GM18507 (cell line): ENCODE results near the gene KCNQ5.
A peak's percentile ranks its signal among the peaks of the same experiment; 100 is the strongest.

Experiments used
- DNase-seq: peaks from one replicate; pipeline ENCODE4 v3.0.0; 2011; ENCODE audit warnings: low read depth; ENCODE audit not compliant: insufficient read length; ENCODE audit errors: extremely low spot score
- FAIRE-seq: peaks from 2 replicates; lab custom pipeline; 2011; peaks lifted over from hg19 to GRCh38; lab: Jason Lieb, UNC

The KCNQ5 gene

GRCh38 chr6:72822023-72822422, 200.2 kb downstream of the KCNQ5 start:
- FAIRE-seq (no peak), DNase-seq (no peak)

GRCh38 chr6:72822691-72823090, 200.8 kb downstream of the KCNQ5 start:
- FAIRE-seq (no peak), DNase-seq (no peak)

GRCh38 chr6:72824833-72825232, 203.0 kb downstream of the KCNQ5 start:
- DNase-seq (no peak), FAIRE-seq (peak; percentile 51)

GRCh38 chr6:72825315-72825911, 203.5 kb downstream of the KCNQ5 start:
- FAIRE-seq (peak; percentile 52), DNase-seq (no peak)

GRCh38 chr6:72826037-72826436, 204.2 kb downstream of the KCNQ5 start:
- DNase-seq: no peak
- FAIRE-seq: no peak

GRCh38 chr6:72826744-72827438, 205.0 kb downstream of the KCNQ5 start:
- no peak for FAIRE-seq
- no peak for DNase-seq

DNA sequence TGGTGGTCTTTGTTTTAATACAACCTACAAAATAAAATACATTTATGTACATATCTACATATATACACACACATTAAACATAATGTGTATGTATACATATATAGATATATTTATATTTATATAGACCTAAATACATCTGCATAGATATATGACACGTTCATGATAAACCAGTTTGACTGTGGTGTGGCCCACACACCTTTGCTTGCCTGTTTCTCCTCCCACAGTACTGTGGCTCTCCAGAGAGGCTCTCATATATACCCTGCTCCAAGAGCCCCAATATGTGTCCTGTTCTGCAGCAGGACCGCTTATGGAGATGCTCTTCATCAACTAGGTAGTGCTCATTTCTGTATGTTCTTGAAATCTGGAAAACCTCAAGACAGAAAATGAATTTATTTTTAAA, 207.0 kb downstream of the KCNQ5 start:
- FAIRE-seq: no peak
- no peak for DNase-seq

DNA sequence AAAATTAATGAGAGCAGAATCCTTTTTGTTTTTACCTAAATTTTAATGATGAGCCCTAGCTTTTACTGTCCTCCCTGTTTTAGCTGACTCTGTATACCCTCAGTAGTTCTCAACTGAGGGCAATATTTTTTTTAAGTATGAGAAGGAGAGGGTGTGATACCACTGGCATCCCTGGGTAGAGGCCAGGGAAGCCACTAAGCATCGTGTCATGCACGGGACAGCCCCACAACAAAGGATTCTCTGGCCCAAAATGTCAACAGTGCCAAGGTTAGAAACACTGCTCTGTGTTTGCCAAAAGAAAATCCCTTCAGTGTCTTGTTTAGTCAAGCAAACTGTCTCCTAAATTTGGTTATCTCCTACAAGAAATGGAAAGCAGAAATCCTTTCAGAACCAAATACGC, 210.4 kb downstream of the KCNQ5 start:
- FAIRE-seq (no peak), DNase-seq (no peak)

- no peak for DNase-seq
- peak; percentile 56 for FAIRE-seq
Observed at GRCh38 chr6:72835749-72836148, 213.9 kb downstream of the KCNQ5 start.

DNA sequence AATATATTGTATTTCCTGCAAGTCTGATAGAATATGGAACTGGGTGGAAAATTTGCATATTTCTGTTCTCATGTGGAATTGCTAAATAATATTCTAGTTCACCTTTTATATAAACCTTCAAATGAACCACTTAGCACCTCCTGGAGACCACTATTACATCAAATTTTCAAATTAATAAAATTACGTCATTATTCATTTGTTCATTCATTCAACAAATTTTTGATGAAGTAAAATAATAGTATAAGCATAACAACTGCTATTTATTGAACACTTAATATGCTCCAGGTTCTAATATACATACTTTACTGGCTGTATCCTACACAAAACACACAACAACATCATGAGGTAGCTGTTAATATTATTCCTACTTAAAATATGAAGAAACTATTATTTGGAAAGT, 215.1 kb downstream of the KCNQ5 start:
- FAIRE-seq (no peak), DNase-seq (no peak)

DNA sequence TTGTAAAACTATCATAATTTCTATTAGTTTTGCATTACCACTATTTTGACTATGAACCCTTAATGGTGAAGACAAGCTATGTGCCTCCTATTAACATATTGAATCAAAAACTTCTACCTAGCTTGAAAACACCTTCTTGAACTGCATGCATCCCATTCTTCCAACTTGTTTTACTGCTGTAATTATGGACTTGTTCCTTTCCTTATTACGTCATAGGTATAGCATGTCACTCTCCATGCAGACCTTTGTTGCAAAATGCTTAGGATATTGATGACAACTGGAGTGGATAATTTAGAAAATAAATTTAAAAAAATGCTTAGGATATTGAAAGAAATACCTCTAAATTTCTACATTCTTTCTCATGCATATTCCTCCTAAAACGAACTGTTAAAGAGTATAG, 219.3 kb downstream of the KCNQ5 start:
- DNase-seq: no peak
- no peak for FAIRE-seq

GRCh38 chr6:72842140-72842539, 220.3 kb downstream of the KCNQ5 start:
- DNase-seq: no peak
- no peak for FAIRE-seq

DNA sequence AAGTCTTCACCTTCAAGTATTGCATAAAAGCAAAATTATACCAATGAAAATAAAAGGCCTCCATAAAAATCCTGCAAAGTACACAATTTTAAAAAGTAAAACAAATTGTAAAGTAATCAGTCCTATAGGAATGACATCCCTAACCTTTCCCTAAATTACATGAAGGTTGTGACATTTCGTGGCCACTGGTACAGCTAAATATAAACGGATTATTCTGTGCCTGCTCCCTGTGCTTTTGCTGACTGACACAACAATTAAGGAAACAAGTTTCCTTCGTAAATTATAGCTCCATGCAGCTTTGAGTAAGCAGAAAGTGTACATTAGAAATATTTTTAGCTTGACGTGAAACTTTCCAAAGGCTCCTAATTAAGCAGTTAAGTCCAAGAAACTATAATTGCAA, 222.8 kb downstream of the KCNQ5 start:
- FAIRE-seq (no peak), DNase-seq (no peak)

DNA sequence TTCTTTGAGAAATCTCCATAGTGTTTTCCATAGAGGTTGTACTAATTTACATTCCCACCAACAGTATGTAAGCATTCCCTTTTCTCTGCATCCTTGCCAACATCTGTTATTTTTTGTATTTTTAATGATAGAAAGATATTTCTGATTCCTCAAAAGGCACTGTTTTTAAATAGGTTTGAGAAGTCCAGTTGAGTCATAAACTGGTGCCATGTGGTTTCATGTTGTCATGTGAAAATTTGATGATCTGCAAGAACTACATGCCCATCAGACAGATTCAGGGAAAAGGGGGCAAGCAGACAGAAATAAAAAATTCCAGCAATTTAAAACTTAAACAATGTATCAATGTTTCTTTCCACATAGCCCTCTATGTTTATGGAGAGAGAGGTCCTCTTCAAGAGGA, 227.5 kb downstream of the KCNQ5 start:
- DNase-seq (no peak), FAIRE-seq (no peak)

DNA sequence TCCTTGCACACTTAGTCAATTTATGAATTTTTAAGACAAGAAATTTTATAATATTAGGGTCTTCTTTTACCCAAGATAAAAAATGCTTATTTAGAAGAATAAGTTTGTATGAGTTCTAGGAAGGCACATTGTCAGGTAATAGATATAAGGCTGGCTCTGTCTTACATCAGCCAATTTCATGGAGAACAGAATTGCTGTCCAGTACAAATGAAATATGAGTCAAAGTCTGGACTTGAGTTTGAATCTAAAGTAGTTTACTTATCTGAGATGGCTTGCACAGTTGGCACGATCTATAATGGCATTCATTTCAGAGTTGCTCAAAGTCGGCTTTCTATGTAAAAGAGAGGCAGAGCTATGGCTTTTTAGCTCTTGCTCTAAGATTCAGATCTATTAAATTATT, 228.2 kb downstream of the KCNQ5 start:
- DNase-seq (no peak), FAIRE-seq (no peak)

GRCh38 chr6:72850469-72850868, 228.6 kb downstream of the KCNQ5 start:
- FAIRE-seq: no peak

GRCh38 chr6:72855471-72855870, 233.6 kb downstream of the KCNQ5 start:
- no peak for FAIRE-seq

More at GRCh38 chr6:72850469-72850868, 228.6 kb downstream of the KCNQ5 start:
- DNase-seq: no peak

GRCh38 chr6:72856801-72857200, 234.9 kb downstream of the KCNQ5 start:
- FAIRE-seq (no peak), DNase-seq (no peak)

More at GRCh38 chr6:72855471-72855870, 233.6 kb downstream of the KCNQ5 start:
- no peak for DNase-seq

DNA sequence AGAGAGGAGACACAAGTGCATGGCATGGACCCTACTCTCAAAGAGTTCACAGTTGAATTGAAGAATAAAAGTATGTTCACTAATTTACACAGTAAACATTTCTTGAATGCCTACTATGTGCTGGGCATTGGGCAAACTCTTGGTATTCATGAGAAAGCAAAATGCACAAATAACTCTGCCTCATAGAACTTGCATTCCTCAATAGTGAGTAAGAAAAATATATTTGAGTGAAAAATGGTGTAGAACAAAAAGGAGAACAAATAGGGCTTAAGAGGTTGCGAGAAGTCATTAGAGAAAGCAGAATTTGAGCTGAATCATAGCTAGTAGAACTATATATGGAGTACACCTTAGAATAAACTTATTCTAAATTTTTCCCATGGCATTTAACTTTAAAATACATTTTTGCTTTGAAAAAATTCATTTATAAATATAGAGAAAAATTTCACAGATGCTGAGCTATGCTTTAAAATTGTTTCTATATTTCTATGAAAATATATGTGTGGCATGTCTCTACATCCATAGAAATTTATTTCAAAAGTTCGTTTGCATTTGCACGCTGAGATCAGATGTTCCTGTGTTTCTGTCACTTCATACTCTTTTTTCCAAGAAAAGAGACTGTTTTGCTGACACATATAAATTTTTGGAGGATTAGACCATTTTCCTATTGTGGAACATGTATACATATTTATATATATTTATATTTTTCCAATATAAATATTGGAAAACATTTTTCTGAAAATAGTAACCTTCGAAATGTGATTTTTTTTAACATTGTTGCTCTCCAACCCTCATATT, 236.1 kb downstream of the KCNQ5 start:
- DNase-seq (no peak), FAIRE-seq (no peak)

DNA sequence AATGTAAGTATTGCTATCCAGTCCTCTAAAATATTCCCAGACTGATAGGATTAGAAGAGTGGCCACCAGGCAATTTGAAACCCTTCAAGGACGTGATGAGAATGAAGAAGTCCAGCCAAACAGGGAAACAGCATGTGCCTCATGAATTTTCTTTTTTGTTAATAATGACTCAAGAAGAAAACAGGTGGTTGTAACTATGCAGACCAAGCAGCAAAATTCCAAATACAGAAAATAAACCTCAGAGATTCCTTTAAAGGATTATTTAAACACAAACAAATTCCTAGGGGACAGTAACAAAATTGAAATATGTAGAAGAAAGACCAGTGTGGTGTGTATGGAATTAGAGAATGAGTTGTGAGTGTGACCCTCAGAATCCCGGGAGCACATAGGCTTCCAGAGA, 239.2 kb downstream of the KCNQ5 start:
- DNase-seq (no peak), FAIRE-seq (no peak)
